GM10248 (cell line): ENCODE measurements around the gene PDCD7.
A peak's percentile ranks its signal among the peaks of the same experiment; 100 is the strongest.
"Not testable (repeated sequence)": the region's sequence is repeated elsewhere in the genome, so short reads cannot be mapped to it uniquely, and the experiment has no call there.

Experiments
- CTCF ChIA-PET: fragments of 300-600 bp; sonication (Branson Sonifier 250); formaldehyde crosslinking; extraction: SDS; loops from one replicate; lab custom pipeline; 2021; ENCODE audit warnings: antibody characterized with exemption; lab: Yijun Ruan, JAX
- POLR2A ChIA-PET: fragments of 350-650 bp; sonication (Branson Sonifier 250); formaldehyde crosslinking; extraction: SDS; loops from one replicate; lab custom pipeline; 2020; ENCODE audit warnings: antibody characterized with exemption; lab: Yijun Ruan, JAX
- DNase-seq: peaks from one replicate; pipeline ENCODE4 v3.0.0; 2012; ENCODE audit errors: extremely low spot score
- TF ChIP-seq, protein P1 (sequence below): IDR thresholded peaks from 2 replicates; pipeline ENCODE4 v1.5.1; 2012; ENCODE audit warnings: mild to moderate bottlenecking, low read depth; ENCODE audit errors: extremely low read depth, missing control alignments, control extremely low read depth

Gene PDCD7

GRCh38 chr15:65077981-65078352 lies 55.6 kb downstream of the PDCD7 start:
- TF ChIP-seq, protein P1, sequence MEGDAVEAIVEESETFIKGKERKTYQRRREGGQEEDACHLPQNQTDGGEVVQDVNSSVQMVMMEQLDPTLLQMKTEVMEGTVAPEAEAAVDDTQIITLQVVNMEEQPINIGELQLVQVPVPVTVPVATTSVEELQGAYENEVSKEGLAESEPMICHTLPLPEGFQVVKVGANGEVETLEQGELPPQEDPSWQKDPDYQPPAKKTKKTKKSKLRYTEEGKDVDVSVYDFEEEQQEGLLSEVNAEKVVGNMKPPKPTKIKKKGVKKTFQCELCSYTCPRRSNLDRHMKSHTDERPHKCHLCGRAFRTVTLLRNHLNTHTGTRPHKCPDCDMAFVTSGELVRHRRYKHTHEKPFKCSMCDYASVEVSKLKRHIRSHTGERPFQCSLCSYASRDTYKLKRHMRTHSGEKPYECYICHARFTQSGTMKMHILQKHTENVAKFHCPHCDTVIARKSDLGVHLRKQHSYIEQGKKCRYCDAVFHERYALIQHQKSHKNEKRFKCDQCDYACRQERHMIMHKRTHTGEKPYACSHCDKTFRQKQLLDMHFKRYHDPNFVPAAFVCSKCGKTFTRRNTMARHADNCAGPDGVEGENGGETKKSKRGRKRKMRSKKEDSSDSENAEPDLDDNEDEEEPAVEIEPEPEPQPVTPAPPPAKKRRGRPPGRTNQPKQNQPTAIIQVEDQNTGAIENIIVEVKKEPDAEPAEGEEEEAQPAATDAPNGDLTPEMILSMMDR = peak; percentile 48
- peak; percentile 70 for DNase-seq
- CTCF ChIA-PET = interaction anchor here (0.6 to 4.7 kb wide), 10 partner anchors 10 to 345 kb away, joined by 3 to 44 read pairs (median 3); partner anchors contain the start of gene RASL12
- POLR2A ChIA-PET = interaction anchor here (0.5 to 0.6 kb wide), 2 partner anchors 107 to 144 kb away, joined by 3 read pairs; partner anchors contain the start of gene CLPX

- POLR2A ChIA-PET = no interaction called here
- DNase-seq = no peak
- CTCF ChIA-PET = interaction anchor here (0.8 to 4.7 kb wide), 7 partner anchors 9 to 322 kb away, joined by 3 to 44 read pairs (median 18); partner anchors contain the start of gene RASL12
- TF ChIP-seq, protein P1 = no peak
These were observed 56.2 kb downstream of the PDCD7 start for GRCh38 chr15:65077291-65077980.

- TF ChIP-seq, protein P1 = no peak
- CTCF ChIA-PET = interaction anchor here (0.8 to 4.7 kb wide), 5 partner anchors 9 to 43 kb away, joined by 3 to 44 read pairs (median 21); partner anchors contain the start of gene RASL12
- POLR2A ChIA-PET = no interaction called here
- no peak for DNase-seq
These were observed 56.9 kb downstream of the PDCD7 start, which contains the start of gene KBTBD13 for GRCh38 chr15:65076486-65077290. Gene KBTBD13 (plus strand): TSS chr15:65076746. CDS start chr15:65076816, 70 bp downstream.

- CTCF ChIA-PET = interaction anchor here (0.9 to 4.7 kb wide), 5 partner anchors 8 to 42 kb away, joined by 4 to 44 read pairs (median 21); partner anchors contain the start of gene RASL12
These were observed 57.8 kb downstream of the PDCD7 start for GRCh38 chr15:65075607-65076395.

GRCh38 chr15:65074946-65075345 lies 58.7 kb downstream of the PDCD7 start:
- CTCF ChIA-PET = interaction anchor here (0.9 to 10.5 kb wide), 4 partner anchors 12 to 41 kb away, joined by 4 to 72 read pairs (median 4); no protein-coding TSS in a partner anchor
- POLR2A ChIA-PET, DNase-seq: not testable (repeated sequence)

More at GRCh38 chr15:65075607-65076395, 57.8 kb downstream of the PDCD7 start:
- DNase-seq, POLR2A ChIA-PET: not testable (repeated sequence)

DNA sequence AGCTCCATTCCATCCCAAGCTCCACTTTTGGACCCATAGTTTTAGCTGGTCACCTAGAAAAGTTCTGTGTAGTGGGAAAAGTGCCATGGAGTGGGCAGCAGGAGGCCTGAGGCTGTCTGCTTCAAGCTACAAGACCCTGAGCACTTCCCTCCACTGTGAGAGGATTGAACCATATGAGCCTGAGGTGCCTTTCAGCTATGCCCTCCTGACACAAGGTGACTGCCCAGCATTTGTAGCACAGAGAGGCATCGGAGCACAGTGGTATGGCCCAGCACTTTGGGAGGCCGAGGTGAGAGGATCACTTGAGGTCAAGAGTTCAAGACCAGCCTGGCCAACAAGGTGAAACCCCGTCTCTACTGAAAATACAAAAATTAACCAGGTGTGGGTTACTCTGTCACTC lies 61.0 kb downstream of the PDCD7 start:
- TF ChIP-seq, protein P1 = no peak
- DNase-seq = no peak
- ChIA-PET POLR2A (no interaction called here), CTCF (interaction anchor here (1.2 to 10.5 kb wide), 3 partner anchors 20 to 341 kb away, joined by 3 to 72 read pairs (median 3); no protein-coding TSS in a partner anchor)
